RWPE1 (cell line): ENCODE measurements around the gene GTPBP1.

Source experiments
- CTCF ChIA-PET: fragments of 350-600 bp; sonication (Branson Sonifier 250); formaldehyde crosslinking; extraction: SDS; loops from one replicate; lab custom pipeline; 2021; lab: Yijun Ruan, JAX
- POLR2A ChIA-PET: fragments of 400-600 bp; formaldehyde crosslinking; extraction: SDS; loops from one replicate; lab custom pipeline; 2020; ENCODE audit warnings: antibody characterized with exemption; ENCODE audit not compliant: low non-redundant PET; lab: Yijun Ruan, JAX
- DNase-seq: peaks from one replicate; pipeline ENCODE4 v3.0.0; 2012; ENCODE audit warnings: low spot score
- H3K27ac ChIP-seq: fragments of 450-650 bp; 2 replicates; pipeline ENCODE4 v1.5.1; 2017
- TF ChIP-seq, protein P1 (sequence below): fragments of 450-650 bp; conservative IDR thresholded peaks from 2 replicates; pipeline ENCODE4 v1.5.1; 2017; ENCODE audit warnings: low read depth, mild to moderate bottlenecking

GTPBP1 gene

DNA sequence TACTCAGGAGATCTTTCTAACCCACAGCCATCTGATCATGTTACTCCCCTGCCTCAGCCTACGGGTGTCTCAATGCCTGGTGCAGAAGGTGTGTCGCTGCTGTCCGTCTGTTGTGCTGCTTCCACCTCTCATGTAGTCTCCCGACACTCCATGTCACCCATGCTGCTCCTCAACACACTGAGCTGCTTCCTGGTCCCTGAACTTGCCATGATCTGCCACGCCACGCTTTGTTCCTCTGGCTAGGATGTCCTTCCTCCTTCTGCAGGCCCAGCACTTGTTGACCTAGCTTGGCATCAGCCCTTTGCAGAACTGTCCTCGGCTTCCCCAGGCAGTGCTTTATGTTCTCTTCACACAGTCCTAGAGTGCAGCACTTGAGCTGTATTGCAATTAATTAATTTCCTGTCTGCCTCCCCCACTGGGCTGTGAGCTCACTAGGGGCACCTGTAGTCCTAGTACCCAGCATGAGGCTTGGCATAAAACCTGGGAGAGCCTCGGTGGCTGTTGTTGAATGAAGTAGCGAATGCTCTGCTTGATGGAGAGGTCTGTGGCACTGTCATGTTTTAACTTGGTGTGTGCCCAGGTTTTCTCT is 9.5 kb downstream of the GTPBP1 start:
- POLR2A ChIA-PET, result no interaction called here
- no peak for DNase-seq
- H3K27ac ChIP-seq, result peak overlapping the region; percentile 76
- TF ChIP-seq, protein P1, sequence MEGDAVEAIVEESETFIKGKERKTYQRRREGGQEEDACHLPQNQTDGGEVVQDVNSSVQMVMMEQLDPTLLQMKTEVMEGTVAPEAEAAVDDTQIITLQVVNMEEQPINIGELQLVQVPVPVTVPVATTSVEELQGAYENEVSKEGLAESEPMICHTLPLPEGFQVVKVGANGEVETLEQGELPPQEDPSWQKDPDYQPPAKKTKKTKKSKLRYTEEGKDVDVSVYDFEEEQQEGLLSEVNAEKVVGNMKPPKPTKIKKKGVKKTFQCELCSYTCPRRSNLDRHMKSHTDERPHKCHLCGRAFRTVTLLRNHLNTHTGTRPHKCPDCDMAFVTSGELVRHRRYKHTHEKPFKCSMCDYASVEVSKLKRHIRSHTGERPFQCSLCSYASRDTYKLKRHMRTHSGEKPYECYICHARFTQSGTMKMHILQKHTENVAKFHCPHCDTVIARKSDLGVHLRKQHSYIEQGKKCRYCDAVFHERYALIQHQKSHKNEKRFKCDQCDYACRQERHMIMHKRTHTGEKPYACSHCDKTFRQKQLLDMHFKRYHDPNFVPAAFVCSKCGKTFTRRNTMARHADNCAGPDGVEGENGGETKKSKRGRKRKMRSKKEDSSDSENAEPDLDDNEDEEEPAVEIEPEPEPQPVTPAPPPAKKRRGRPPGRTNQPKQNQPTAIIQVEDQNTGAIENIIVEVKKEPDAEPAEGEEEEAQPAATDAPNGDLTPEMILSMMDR, result no peak
- CTCF ChIA-PET, result interaction anchor here (0.7 kb wide), 1 partner anchor 11 kb away, joined by 4 read pairs; no protein-coding TSS in a partner anchor

DNA sequence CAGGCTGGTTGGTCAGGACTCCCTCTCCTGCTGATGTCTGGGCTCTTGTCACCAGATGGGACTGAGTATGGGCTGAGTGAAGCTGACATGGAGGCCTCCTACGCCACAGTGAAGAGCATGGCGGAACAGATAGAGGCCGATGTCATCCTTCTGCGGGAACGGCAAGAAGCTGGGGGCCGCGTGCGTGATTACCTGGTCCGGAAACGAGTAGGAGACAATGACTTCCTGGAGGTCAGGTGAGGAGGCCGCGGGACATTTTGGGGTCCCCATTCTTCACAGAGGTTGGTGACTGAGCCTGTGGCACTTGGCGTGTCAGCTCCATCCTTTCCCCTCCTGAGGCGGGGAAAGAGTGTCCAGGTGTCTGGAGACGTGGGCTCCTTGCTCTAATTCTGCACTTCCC is 10.1 kb downstream of the GTPBP1 start:
- TF ChIP-seq, protein P1, result no peak

DNA sequence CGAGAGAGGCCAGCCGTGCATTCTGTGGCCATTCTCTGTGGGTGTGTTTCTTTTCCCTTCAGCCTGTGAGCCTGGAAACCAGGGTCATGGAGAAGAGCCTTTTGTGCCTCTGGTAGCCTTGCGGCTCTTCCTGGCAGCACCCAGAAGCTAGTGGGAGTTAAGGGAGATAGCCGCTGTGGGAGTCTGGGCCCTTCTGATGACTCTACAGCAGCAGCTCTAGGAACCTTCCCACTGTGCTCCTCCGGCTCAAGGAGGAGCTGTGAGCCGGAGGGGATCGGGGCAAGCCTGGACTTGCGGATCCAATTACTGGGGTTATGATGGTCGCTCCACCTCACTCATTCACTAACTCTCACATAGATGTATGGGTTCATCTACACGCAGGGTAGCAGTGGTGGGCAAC is 10.5 kb downstream of the GTPBP1 start:
- ChIA-PET POLR2A (no interaction called here), CTCF (no interaction called here)
- DNase-seq, result no peak
- TF ChIP-seq, protein P1, result no peak
- peak overlapping the region; percentile 76 for H3K27ac ChIP-seq

More for the DNA sequence above, 10.1 kb downstream of the GTPBP1 start:
- no peak for DNase-seq
- ChIA-PET POLR2A (no interaction called here), CTCF (interaction anchor here (0.7 kb wide), 1 partner anchor 10 kb away, joined by 4 read pairs; no protein-coding TSS in a partner anchor)
- peak overlapping the region; percentile 76 for H3K27ac ChIP-seq

DNA sequence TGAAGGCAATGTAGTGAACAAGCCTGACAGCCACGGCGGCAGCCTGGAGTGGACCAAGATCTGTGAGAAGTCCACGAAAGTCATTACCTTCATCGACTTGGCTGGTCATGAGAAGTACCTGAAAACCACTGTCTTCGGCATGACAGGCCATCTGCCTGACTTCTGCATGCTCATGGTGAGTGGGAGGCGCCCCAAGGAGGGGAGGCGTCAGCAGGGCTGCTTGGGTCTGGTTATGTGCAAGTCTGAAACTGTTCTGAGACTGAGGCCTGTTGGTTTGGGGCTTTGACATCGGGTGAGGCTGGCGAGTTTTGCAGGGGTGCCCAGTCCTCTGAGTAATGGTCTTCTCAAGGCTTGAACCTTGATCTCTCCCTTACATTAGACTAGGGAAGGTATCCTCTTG is 11.1 kb downstream of the GTPBP1 start:
- H3K27ac ChIP-seq, result peak overlapping the region; percentile 76
- POLR2A ChIA-PET, result no interaction called here
- TF ChIP-seq, protein P1, result no peak
- no peak for DNase-seq
- CTCF ChIA-PET, result interaction anchor here (1.1 kb wide), 1 partner anchor 9 kb away, joined by 5 read pairs; no protein-coding TSS in a partner anchor

DNA sequence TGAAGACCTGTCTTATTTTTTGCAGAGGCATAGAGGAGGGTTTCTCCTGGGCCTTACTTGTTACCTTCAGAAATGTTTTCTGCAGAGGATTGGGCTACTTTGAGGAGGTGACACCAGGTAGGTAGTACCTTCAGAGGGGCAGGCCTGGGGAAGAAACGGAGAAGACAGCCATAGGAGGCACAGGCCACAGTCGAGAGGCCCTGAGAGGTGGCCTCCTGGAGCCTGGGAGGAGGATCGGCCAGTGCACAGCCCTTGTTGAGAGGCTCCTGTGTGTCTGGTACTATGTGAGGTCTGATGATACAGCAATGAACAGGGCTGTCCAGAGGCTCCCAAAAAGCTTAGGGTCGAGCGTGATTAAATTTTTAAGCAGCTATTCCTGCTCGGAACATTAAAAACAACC is 11.5 kb downstream of the GTPBP1 start:
- peak overlapping the region; percentile 76 for H3K27ac ChIP-seq
- ChIA-PET CTCF (interaction anchor here (1.1 kb wide), 1 partner anchor 10 kb away, joined by 5 read pairs; no protein-coding TSS in a partner anchor), POLR2A (no interaction called here)
- DNase-seq, result no peak
- TF ChIP-seq, protein P1, result no peak

DNA sequence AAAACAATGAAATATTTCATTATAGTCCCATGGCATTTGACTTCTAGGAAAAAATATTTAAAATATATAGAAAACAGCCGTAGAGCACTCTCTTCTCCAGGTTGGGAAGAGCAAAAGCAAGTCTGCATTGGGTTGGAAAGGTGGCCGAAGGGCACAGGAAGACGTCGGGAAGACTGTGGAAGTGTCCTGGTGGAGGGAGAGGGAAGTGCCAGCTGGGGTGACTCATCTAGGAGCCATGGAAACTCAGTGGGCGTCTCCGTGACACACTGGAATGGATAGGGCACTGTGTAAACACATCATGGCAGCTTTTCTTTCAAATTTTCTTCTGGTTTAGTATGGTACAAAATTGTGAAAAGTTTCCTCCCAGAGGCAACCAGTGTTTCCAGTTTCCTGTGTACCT is 12.7 kb downstream of the GTPBP1 start:
- H3K27ac ChIP-seq, result peak overlapping the region; percentile 76
- ChIA-PET POLR2A (no interaction called here), CTCF (interaction anchor here (0.6 to 0.8 kb wide), 4 partner anchors 23 to 811 kb away, joined by 3 read pairs; partner anchors contain the start of gene BAIAP2L2)
- DNase-seq, result peak; percentile 87
- TF ChIP-seq, protein P1, result peak; percentile 56
